ENCODE results near the gene LYVE1. TPM values are rescaled to one million over a fixed set of nuclear protein-coding genes. Genes with fewer than 3 reads are reported as not detected.

Gene LYVE1
- total and polyA plus RNA-seq, 2 of the 13 experiments (the other 11 are each of a cell fraction or from before 2014, with no cell fraction given): 1.2 to 1.4 TPM

- 91% methylated on average over 2 of the region's 2 CpGs for WGBS (ENCODE audit: low lambda C conversion rate)
- DNase-seq (ENCODE audit: low spot score) (no peak), ATAC-seq (no peak), FAIRE-seq (no peak)
- ChIA-PET POLR2A (no interaction called here), CTCF (ENCODE audit: low intra/inter-chr PET ratio, low total read pairs) (no interaction called here)
- Histone ChIP-seq H3K79me2 (ENCODE audit: insufficient read depth, low read length) (no peaks in the 10 kb centered on the region), H3K27me3 (ENCODE audit: control insufficient read depth in 1 of 2, insufficient read depth in 2 of 2, low read length in 2 of 2) (no peaks in the 10 kb centered on the region), H3K9me3 (ENCODE audit: low read length) (no peaks in the 10 kb centered on the region), H3K36me3 (replicated peaks in 1 of 2; ENCODE audit: control insufficient read depth in 1 of 2, insufficient read depth in 2 of 2, low read length in 2 of 2) (peaks cover 0 to 21% of the 10 kb centered on the region in 2 experiments; a peak in 3 of 5 replicates), H3K9ac (ENCODE audit: insufficient read depth, low read depth, low read length) (no peak overlapping the region), H3K4me2 (ENCODE audit: low read depth, low read length) (no peak overlapping the region), H3K4me3 (replicated peaks in 1 of 3; ENCODE audit: insufficient read depth in 1 of 3, low read depth in 2 of 3, low read length in 3 of 3) (no peak overlapping the region), H3K27ac (ENCODE audit: extremely low read length, insufficient read depth, low read length) (no peak overlapping the region), H2AFZ (ENCODE audit: low read length) (no peak overlapping the region), H4K20me1 (ENCODE audit: insufficient read depth, low read length) (no peaks in the 10 kb centered on the region), H3K4me1 (ENCODE audit: insufficient read depth, low read length) (no peaks in the 10 kb centered on the region)
- intact Hi-C loops (cut with micrococcal nuclease; ENCODE audit: unreplicated experiment) (no loop called here), in situ Hi-C loops (cut with HindIII; ENCODE audit: extremely low pct_ligation_motif_present, low pct_unique_long_range_greater_than_20kb) (no loop called here)
- BruUV-seq (replicated peaks): no TSS peak
- TF ChIP-seq ZNF703 (CRISPR knock-in tag; IDR thresholded peaks at IDR 0.05; ENCODE audit: borderline replicate concordance) (no peak), PRPF4 (IDR thresholded peaks at IDR 0.05; ENCODE audit: low read depth, low read length, poor library complexity, severe bottlenecking) (no peak), ZNF615 (CRISPR knock-in tag; IDR thresholded peaks at IDR 0.05; ENCODE audit: borderline replicate concordance) (no peak), NCOR1 (IDR thresholded peaks at IDR 0.05; ENCODE audit: borderline replicate concordance, low read length) (no peak), ZNF274 (CRISPR knock-in tag; IDR thresholded peaks at IDR 0.05) (no peak), RFX3 (CRISPR knock-in tag; IDR thresholded peaks at IDR 0.05) (no peak), GZF1 (CRISPR knock-in tag; IDR thresholded peaks at IDR 0.05) (no peak), JUN (CRISPR knock-in tag; IDR thresholded peaks at IDR 0.05) (no peak), NCOA1 (CRISPR knock-in tag; IDR thresholded peaks at IDR 0.05) (no peak), NFKBIZ (CRISPR knock-in tag; IDR thresholded peaks at IDR 0.05) (no peak), ASH2L (IDR thresholded peaks at IDR 0.05; ENCODE audit: insufficient read length, low read depth, low read length) (no peak), ZNF816 (CRISPR knock-in tag; IDR thresholded peaks at IDR 0.05; ENCODE audit: borderline replicate concordance) (no peak), MED13 (CRISPR knock-in tag; IDR thresholded peaks at IDR 0.05) (no peak), IRF2 (CRISPR knock-in tag; IDR thresholded peaks at IDR 0.05) (no peak)
- TF ChIP-seq, protein P1, sequence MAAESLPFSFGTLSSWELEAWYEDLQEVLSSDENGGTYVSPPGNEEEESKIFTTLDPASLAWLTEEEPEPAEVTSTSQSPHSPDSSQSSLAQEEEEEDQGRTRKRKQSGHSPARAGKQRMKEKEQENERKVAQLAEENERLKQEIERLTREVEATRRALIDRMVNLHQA (CRISPR knock-in tag; IDR thresholded peaks at IDR 0.05): no peak
- TF ChIP-seq, protein P2, sequence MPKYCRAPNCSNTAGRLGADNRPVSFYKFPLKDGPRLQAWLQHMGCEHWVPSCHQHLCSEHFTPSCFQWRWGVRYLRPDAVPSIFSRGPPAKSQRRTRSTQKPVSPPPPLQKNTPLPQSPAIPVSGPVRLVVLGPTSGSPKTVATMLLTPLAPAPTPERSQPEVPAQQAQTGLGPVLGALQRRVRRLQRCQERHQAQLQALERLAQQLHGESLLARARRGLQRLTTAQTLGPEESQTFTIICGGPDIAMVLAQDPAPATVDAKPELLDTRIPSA (CRISPR knock-in tag; IDR thresholded peaks at IDR 0.05; ENCODE audit: borderline replicate concordance): no peak
- TF ChIP-seq, protein P3, sequence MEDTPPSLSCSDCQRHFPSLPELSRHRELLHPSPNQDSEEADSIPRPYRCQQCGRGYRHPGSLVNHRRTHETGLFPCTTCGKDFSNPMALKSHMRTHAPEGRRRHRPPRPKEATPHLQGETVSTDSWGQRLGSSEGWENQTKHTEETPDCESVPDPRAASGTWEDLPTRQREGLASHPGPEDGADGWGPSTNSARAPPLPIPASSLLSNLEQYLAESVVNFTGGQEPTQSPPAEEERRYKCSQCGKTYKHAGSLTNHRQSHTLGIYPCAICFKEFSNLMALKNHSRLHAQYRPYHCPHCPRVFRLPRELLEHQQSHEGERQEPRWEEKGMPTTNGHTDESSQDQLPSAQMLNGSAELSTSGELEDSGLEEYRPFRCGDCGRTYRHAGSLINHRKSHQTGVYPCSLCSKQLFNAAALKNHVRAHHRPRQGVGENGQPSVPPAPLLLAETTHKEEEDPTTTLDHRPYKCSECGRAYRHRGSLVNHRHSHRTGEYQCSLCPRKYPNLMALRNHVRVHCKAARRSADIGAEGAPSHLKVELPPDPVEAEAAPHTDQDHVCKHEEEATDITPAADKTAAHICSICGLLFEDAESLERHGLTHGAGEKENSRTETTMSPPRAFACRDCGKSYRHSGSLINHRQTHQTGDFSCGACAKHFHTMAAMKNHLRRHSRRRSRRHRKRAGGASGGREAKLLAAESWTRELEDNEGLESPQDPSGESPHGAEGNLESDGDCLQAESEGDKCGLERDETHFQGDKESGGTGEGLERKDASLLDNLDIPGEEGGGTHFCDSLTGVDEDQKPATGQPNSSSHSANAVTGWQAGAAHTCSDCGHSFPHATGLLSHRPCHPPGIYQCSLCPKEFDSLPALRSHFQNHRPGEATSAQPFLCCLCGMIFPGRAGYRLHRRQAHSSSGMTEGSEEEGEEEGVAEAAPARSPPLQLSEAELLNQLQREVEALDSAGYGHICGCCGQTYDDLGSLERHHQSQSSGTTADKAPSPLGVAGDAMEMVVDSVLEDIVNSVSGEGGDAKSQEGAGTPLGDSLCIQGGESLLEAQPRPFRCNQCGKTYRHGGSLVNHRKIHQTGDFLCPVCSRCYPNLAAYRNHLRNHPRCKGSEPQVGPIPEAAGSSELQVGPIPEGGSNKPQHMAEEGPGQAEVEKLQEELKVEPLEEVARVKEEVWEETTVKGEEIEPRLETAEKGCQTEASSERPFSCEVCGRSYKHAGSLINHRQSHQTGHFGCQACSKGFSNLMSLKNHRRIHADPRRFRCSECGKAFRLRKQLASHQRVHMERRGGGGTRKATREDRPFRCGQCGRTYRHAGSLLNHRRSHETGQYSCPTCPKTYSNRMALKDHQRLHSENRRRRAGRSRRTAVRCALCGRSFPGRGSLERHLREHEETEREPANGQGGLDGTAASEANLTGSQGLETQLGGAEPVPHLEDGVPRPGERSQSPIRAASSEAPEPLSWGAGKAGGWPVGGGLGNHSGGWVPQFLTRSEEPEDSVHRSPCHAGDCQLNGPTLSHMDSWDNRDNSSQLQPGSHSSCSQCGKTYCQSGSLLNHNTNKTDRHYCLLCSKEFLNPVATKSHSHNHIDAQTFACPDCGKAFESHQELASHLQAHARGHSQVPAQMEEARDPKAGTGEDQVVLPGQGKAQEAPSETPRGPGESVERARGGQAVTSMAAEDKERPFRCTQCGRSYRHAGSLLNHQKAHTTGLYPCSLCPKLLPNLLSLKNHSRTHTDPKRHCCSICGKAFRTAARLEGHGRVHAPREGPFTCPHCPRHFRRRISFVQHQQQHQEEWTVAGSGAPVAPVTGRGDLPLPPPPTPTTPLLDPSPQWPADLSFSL (CRISPR knock-in tag; IDR thresholded peaks at IDR 0.05): no peak
- TF ChIP-seq, protein P4, sequence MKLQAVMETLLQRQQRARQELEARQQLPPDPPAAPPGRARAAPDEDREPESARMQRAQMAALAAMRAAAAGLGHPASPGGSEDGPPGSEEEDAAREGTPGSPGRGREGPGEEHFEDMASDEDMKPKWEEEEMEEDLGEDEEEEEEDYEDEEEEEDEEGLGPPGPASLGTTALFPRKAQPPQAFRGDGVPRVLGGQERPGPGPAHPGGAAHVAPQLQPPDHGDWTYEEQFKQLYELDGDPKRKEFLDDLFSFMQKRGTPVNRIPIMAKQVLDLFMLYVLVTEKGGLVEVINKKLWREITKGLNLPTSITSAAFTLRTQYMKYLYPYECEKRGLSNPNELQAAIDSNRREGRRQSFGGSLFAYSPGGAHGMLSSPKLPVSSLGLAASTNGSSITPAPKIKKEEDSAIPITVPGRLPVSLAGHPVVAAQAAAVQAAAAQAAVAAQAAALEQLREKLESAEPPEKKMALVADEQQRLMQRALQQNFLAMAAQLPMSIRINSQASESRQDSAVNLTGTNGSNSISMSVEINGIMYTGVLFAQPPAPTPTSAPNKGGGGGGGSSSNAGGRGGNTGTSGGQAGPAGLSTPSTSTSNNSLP (IDR thresholded peaks at IDR 0.05; ENCODE audit: low read depth, low read length): no peak
Measured at GRCh38 chr11:10519630-10520029, 48.8 kb downstream of the LYVE1 start.

Data from HepG2 (cell line).